ENCODE results near the gene LIPC. TPM values are rescaled to one million over a fixed set of nuclear protein-coding genes. Genes with fewer than 3 reads are reported as not detected.
"Not testable (repeated sequence)": the region's sequence is repeated elsewhere in the genome, so short reads cannot be mapped to it uniquely, and the experiment has no call there.

Gene LIPC
- total RNA-seq, 1 donor from 2014 or later: 3.6 TPM

DNA sequence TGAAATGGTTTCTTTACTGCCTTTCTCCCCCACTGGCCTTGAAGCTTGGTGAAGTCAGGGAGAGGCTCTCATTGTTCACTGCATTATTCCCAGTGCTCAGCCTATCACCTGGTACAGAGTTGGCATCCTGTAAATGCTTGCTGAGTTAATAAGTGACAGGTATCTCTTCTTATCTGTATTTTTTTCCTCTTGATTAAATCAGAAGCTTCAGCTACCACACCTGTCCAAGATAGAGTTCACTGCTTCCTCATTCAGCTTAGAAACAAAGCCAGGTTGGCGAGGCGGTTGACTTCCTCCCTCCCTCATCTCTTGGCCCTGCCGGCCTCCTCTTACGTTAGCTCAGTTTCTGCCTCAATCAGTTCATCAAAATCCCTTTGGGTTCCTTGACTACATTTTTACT lies 142.8 kb downstream of the LIPC start:
- intact Hi-C loops (cut with micrococcal nuclease): no loop called here

DNA sequence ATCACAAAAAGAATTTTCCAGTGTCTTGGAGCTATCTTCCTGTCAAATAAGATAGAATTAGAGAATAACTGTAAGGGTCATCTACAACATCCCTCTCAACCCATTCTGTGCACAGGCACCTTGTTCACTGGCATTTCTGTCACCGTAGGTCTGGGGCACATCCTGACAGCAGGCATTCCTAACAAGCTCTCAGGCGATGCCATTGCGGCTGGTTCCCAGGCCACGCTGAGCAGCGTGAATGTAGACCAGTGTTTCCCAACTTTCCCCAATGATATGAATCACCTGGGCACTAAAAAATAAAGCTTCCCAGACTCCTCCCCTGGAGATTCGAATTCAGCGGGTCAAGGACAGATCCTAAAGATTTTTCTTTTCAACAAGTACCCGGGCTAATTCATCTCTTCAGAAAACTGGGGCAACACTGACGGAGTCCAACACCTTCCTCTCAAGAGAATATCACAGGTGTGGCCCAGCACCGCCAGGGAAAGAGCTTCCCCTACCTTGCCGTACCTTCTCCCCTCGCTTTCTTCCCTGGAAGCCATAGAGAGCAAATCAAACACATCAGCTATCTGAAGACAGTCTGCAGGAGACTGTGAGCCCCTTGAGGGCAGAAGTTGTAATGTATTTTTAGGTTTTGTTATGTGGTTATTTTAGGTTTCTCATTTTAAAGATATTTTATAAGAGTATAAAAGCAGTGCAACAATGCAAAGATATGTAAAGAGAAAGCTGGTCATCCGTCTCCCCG lies 143.4 kb downstream of the LIPC start:
- intact Hi-C loops (cut with micrococcal nuclease): no loop called here

DNA sequence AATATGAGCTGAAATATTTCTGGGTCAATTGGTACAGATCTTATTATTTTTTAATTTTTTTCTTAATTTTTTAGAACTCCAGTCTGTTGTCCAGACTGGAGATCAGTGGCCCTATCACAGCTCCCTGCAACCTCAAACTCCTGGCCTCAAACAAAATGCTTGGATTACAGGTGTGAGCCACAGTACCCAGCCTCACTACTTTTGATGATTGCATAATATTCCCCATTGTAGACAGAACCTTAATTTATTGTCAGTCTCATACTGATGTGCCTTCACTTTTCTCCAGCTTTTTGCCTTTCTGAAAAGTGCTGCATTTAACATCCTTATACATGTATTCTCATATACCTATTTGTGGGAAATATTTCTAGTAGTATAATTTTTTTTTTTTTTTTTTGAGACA lies 144.9 kb downstream of the LIPC start:
- intact Hi-C loops (cut with micrococcal nuclease): no loop called here

DNA sequence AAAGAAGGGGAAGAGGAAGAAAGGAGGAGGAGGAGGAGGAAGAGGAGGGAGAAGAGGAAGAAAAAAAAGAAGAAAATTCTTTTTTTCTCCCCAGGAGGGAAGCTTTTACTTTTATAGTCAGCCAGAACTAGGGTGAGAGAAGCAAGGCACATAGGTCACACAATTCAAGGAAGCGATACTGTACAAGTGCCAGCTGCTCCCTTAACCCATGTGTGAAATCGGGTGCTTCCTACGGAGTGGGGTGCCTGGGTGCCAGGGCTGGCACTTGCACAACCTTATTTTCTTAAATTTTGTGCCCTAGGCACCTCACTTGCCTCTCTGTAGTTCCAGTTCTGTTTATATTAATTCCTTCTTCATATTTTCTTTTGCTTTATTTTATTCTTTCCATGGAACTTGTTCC lies 150.4 kb downstream of the LIPC start:
- intact Hi-C loops (cut with micrococcal nuclease): no loop called here

DNA sequence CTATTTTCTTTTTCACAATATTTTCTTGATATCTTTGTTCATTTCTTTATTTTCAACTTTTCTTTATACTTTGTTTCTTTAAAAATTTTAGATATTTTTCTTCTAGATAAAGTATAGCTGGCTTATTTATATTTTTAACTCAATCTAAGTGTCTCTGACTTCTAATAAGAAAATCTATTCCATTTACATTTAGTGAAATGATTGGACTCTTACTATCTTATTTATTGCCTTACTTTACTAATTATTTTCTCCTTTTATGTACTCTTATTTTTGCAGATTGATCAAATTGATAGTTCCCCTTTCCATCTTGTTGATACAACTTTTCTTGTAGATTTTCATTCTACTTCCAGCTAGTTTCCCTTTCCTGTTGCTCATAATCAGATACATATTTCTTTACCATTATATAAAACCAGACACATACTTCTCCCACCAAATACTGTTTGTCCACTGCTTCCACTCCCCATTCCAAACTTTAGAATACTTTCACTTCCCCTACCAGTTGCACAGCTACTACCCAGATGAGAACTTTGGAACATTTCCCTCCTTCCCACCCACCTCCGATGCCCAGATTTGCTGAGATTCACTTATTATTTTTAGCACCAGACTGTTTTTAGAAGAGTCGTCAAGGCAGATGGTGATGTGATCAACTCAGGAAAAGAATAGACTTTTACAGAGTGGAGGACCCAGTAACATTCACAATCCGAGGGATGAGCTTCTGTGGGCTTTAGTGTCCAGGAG lies 151.5 kb downstream of the LIPC start:
- intact Hi-C loops (cut with micrococcal nuclease): no loop called here

DNA sequence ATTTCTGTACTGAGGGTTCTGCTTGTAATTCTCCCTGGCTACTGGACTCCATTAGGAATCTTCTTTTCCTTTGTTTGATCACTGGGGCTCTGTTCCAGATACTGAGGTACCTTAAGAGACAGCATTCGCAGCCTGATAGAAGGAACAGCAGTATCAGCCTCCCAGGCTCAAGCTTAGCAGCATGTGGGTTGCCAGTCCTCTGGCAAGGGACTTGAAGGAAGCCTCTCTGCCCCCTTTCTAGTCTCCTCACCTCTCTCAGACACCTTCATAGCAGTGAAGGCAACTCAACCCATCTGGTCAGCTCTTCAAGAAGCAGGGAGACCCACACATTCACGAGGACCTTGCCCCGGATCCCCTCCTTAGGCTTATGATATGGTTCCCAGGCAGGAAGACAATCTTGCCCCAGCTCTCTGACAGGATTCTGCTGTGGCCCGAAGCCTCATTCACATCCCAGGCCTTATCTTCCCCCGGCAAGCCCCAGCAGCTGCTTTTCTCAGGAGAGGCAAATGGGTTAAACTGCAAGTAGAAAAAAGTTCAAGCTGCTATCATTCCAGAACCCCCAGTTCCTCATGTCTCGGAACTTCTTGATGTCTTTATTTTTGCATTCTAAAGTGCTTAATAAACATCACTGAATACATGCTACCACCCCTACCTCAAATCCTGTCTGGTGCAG lies 153.1 kb downstream of the LIPC start:
- intact Hi-C loops (cut with micrococcal nuclease): no loop called here

DNA sequence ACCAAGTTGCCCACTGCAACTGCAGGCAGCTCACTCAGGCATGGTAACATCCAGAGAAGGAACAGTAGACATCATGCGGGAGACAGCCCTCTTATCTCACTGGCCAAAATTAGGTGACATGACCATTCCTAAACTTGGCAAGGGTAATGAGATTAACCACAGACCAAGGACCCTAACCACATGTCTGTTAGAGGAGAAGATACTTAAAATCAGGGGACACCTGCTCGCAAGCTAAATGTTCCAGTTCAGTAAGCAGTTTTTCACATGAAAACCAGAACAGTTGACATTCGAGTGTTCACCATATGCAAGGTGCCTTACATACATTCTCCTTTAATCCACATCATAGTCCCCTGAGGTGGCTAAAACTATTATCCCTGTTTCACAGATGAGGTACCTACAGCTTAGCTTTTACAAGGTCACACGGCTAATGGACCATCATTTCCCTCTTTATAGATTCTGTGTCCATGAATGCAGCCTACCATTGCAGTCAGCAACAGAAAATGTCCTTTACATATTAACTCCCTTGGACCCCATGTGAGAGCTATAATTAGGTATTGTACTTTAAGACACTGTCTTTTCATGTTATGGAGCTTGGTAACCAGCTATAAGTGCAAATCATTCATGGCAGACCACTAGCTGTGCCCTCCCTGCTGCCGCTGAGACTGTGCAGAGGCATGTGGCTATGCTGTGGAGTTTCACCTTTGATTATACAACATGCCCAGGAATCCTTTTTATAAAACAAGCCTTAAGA lies 154.1 kb downstream of the LIPC start:
- intact Hi-C loops (cut with micrococcal nuclease): no loop called here

DNA sequence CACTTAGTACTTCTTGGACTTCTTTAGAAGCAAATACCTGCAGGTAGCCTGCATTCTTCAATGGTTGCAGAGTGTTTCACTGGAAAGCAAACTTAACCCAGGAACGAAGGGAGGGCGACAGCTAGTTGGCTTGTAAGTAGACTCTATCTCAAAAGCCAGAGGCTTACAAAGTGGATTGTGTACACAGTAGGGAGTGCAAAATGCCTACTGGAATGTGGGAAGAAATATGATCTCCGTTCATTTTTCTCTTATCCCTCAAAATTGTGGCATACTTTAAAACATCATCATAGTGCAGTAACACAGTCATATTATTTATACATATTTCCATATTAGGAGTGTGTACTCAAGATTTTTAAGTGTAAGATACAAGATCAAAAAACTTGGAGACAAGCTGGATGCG lies 155.7 kb downstream of the LIPC start:
- intact Hi-C loops (cut with micrococcal nuclease): no loop called here

DNA sequence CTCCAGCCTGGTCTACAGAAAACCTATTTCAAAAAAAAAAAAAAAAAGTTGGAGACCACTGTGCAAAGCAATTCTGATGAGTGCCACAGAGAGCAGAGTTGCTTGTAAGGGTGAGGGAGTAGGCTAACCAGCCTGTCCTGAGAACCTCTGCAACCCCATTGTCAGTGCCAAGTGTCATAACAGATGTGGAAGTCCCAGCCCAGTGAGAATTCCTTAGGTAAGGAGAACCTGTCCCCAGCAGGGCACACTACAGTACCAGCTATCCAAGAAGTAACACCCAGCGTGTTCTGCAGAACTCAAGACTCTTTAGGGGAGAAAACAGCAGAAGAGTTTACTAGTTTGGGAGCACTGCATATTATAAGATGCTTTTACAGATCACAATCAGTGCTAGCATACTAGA lies 156.3 kb downstream of the LIPC start:
- intact Hi-C loops (cut with micrococcal nuclease): no loop called here

DNA sequence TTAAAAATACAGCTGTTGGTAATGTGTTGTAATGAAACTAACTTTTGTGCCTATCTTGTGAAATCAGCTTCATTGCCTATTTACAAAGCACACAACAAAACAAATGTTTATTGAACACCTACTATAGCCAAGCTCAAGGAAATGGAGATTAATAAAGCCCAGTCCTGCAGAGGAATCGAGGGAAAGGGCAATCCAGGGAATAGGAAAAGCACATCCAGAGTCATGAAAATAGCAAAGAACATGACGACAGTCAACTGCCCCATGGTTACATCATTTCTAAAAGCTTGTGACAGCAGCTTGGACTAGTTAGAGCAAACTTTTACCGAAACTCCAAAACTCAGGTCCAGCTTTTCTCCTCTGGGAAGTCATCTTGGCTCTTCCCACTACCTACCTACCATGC lies 157.3 kb downstream of the LIPC start:
- intact Hi-C loops (cut with micrococcal nuclease): no loop called here

DNA sequence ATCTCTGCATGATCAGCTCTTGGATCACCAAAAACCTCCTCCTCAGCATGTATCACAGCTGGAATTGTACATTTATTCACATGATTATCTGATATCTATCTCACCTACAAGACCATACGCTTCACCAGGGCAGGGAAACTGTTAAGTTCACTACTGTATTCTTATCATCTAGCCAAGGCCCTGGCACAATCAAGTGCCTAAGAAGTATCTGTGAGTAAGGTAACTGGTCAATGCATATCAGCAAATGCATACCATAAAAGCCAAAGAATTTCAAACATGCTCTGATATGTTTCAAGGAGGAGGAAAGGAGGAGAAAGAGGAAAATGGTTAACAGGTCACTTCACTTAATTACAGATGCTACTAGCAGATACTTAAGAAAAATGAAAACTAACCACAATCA lies 158.4 kb downstream of the LIPC start:
- intact Hi-C loops (cut with micrococcal nuclease): no loop called here

DNA sequence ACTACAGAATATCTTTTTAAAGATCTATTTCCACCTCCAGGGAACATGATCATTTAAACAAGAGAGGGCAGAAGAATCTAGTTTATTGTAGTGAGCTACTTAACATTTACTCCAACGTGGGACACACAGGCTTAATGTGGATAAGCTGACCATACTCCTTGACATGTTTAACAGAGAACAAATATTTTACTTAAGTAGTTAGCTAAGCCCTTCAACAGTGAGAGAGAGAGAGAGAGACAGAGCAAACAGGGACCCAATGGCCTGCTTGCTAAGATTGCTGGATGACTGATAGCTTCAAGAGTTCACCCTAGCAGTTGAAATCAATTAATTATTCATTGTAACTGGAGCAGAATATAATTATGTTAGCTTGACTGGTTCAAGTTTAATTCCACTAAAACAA lies 159.1 kb downstream of the LIPC start:
- intact Hi-C loops (cut with micrococcal nuclease): no loop called here

DNA sequence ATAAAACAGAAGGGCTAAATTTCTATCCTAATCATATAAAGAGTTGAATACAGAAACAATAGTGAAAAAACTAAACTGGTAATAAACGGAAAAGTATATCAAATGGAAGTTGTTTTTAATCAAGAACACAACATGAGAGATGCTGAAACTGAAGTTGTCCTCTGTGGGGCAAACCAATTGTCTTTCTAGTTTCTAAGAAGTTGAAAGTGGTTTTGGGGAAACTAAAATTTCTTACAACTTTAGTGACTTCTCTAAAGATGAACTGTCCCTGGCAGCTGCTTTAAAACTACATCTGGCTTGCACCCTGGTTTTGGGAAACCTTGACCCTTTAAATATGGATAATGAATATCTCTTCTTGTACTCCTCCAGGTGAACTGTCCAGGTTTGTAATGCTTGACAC lies 162.1 kb downstream of the LIPC start:
- intact Hi-C loops (cut with micrococcal nuclease): no loop called here

DNA sequence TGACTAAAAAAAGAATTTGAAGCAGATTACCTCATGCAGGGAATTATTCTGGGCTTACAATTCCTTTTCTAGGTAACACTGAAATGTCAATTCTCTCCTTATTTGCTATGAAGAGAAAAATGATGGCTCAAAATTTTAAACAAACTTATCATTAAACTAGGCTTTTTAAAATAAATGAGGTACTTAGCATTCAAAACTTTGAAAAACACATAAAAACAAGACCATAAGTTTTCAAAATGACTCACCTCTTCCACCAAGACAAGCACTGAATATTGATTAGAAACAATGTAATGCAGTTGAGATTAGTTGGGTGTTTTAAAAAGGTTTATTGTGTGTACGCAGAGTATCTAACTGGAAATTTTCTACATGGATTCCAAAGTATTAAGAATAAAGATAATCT lies 163.1 kb downstream of the LIPC start:
- intact Hi-C loops (cut with micrococcal nuclease): no loop called here

DNA sequence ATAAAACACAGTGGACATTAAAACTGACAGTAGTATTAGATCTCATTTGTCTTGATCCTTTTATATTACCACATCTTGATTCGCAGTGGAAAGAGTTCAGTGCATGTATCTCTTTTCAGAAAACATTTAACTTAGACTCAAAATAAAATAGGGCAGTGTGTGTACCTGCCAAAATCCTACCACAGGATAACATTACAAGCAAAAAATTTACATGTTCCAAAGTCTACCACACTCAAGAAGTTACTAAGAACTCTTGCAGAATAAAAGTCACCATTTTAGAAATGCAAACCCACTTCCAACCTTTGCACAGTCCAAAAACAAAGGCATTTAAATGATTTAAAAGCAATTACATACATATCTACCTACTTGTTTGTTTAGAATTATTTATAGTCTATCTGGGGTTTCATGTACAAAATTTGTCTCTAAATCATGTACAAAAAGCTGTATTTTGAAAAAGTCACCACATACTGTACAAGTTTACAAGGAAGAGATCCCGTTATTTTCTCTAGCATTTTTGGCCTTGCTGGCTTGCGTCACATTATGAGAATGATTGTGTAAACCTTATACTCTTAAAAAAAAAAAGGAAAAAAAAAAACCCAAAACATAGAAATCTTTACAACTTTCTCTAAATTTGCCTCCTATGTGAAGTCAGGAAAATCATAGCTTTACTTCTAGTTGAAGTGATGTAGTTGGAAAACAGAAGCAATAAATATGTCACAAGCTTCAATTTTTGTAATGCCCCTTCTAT lies 163.9 kb downstream of the LIPC start:
- intact Hi-C loops (cut with micrococcal nuclease): no loop called here

DNA sequence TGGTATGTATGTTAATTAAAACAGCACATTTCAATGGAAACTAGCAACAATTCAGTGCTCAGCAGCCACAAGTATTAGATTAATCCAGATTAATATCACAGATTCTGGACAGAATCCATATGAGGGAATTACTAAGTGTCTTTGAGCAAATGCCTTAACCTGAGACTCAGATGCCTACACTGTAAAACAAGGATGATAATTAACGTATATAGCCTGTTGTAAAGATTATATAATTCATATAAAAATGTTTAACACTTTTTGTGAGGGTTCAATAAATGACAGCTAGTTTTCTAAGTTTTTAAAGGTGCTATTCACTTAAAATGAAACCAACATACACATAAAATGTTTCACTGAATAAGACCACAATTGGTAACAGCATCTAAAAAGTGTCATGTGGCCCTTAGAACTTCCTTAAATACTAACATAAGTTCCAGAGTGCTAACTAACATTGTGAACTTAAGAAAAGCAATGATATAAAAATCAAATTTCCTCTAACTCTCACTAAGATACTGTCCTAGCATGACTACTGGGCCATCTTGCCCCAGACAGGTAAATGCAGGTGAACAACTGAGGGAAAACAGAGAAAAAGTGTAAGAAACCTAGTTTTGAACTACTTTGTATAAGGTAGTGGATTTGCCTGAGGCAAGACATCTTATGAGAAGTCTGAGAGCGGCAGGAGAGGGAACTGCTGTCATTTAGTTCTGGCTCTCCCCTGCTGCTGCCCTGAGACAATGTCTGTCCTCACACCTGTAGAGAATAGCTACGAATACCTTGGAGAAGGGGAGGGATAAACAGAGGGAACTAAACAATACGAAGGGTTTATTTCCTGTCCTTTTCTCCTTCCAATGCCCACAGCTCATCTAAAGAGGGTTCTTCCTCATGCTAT lies 166.4 kb downstream of the LIPC start:
- intact Hi-C loops (cut with micrococcal nuclease): no loop called here

DNA sequence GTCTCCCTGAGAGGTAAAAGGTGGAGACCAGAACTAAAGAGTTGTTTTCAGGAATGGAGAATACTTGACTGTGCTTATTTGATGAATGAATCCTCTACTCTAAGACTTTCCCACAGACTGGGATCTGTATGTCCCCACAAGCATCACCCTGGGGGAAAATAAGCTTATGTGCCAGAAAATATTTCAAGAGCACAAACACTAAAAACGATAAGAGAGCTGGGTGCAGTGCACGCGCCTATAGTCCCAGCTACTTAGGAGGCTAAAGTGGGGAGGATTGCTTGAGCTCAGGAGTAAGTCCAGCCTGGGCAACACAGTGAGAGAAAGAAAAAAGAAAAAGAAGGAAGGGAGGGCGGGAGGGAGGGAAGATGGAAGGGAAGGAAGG lies 167.0 kb downstream of the LIPC start:
- intact Hi-C loops (cut with micrococcal nuclease): no loop called here

DNA sequence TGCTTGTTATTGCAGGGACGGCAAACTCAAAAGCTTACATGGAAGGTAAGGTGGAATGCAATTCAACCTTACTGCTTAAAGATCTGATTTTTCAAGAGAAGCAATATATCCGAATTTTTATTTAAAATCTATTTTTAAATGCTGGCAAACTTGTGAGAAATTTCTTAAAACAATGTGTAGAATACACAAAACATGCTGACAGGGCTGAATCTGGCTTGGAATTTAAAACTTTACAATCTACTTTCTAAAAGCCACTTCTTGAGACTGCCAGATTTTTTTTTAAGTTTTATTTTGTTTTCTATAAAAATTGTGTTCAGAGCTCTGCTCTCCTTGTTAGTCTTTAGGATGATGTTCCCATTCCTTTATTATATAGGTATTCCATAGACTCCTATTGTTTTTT lies 171.0 kb downstream of the LIPC start:
- intact Hi-C loops (cut with micrococcal nuclease): no loop called here

DNA sequence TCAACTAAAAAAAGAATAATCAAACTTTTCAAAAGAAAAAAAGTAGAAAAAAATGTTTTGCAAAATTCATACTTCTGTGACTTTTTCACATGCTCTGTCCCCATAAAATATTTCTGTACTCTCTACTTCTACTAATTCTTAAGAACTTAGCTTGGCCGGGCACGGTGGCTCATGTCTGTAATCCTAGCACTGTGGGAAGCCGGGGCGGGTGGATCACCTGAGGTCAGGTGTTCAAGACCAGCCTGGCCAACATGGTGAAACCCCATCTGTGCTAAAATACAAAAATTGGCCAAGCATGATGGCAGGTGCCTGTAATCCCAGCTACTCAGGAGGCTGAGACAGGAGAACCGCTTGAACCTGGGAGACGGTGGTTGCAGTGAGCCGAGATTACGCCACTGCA lies 172.1 kb downstream of the LIPC start:
- intact Hi-C loops (cut with micrococcal nuclease): not testable (repeated sequence)

DNA sequence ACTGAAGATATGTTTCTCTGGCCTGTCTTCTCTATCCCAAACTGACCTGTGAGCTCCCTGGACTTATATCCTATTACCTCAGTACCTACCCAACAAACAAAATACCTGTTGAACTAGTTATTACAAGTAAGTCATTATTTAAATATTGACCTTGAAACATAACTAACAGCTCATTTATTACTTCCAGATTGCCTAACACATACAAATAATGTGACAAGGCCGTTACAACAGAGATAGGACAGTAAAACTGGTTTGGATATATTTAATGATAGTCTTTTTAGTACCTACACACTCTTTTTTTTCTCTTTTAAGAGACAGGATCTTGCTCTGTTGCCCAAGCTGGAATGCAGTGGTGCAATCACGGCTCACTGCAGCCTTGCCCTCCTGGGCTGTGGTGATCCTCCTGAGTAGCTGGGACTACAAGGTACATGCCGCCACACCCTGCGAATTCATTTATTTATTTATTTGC lies 172.7 kb downstream of the LIPC start:
- intact Hi-C loops (cut with micrococcal nuclease): no loop called here

Measured in T-helper 2 cell treated with Interferon-gamma antibody and Interleukin-4, amounts not matched to agents 100 ng/mL and 5 ng/mL, for 36 hours (primary cell).